WTC11 (cell line): ENCODE data around the gene CTCF. TPM values are rescaled to one million over a fixed set of nuclear protein-coding genes. Genes with fewer than 3 reads are reported as not detected.

ENCODE experiments used
- ATAC-seq: fragments of 200-7000 bp; cut with Tn5 transposase; 2 replicates; pipeline ENCODE4 v1.10.0; 2021; ENCODE audit warnings: mild to moderate bottlenecking, moderate library complexity
- CTCF ChIA-PET: fragments of 300-600 bp; sonication (Branson Sonifier 250); formaldehyde crosslinking; loops from one replicate; lab custom pipeline; 2021; ENCODE audit warnings: antibody characterized with exemption; lab: Charles Lee
- POLR2A ChIA-PET: fragments of 350-600 bp; sonication (Branson Sonifier 250); formaldehyde crosslinking; loops from one replicate; lab custom pipeline; 2021; ENCODE audit warnings: antibody characterized with exemption; lab: Charles Lee
- DNase-seq: peaks from one replicate; pipeline ENCODE4 v3.0.0; 2021; ENCODE audit warnings: low spot score
- H3K27ac Mint-ChIP-seq: 2 replicates; pipeline ENCODE4 v1.8.0; 2021; ENCODE audit warnings: mixed read lengths
- H3K27me3 Mint-ChIP-seq: 2 replicates; pipeline ENCODE4 v1.8.0; 2021; ENCODE audit warnings: low read depth, mild to moderate bottlenecking, moderate library complexity, mixed read lengths
- H3K36me3 Mint-ChIP-seq: 2 replicates; pipeline ENCODE4 v1.8.0; 2021; ENCODE audit warnings: mixed read lengths
- H3K4me1 Mint-ChIP-seq: 2 replicates; pipeline ENCODE4 v1.8.0; 2022; ENCODE audit warnings: mixed read lengths
- H3K4me3 Mint-ChIP-seq: 2 replicates; pipeline ENCODE4 v1.8.0; 2021; ENCODE audit warnings: mild to moderate bottlenecking, moderate library complexity, mixed read lengths
- H3K9me3 Mint-ChIP-seq: 2 replicates; pipeline ENCODE4 v1.8.0; 2021; ENCODE audit warnings: mixed read lengths
- AR ChIP-seq: fragments of 250-450 bp; sonication (Bioruptor Pico); IDR thresholded peaks from 2 replicates; pipeline ENCODE4 v1.9.0; 2021; ENCODE audit warnings: mild to moderate bottlenecking
- CBFB ChIP-seq: sonication (generic); formaldehyde crosslinking; IDR thresholded peaks from 2 replicates; pipeline ENCODE4 v1.8.1; 2022; ENCODE audit warnings: mild to moderate bottlenecking, low read depth, missing genetic modification reagents
- IRF2 ChIP-seq: sonication (generic); formaldehyde crosslinking; IDR thresholded peaks from 2 replicates; pipeline ENCODE4 v1.8.0; 2022; ENCODE audit warnings: low read depth, missing genetic modification reagents, borderline replicate concordance
- OVOL2 ChIP-seq: fragments of 250-450 bp; sonication (Bioruptor Pico); IDR thresholded peaks from 2 replicates; pipeline ENCODE4 v1.9.0; 2021; ENCODE audit warnings: mild to moderate bottlenecking, borderline replicate concordance
- PRRX2 ChIP-seq: fragments of 250-450 bp; sonication (Bioruptor Pico); IDR thresholded peaks from 2 replicates; pipeline ENCODE4 v1.8.0; 2021; ENCODE audit warnings: mild to moderate bottlenecking
- SMAD3 ChIP-seq: sonication (generic); formaldehyde crosslinking; IDR thresholded peaks from 2 replicates; pipeline ENCODE4 v1.8.0; 2022; ENCODE audit warnings: missing genetic modification reagents, mild to moderate bottlenecking, borderline replicate concordance
- ZNF121 ChIP-seq: sonication (generic); formaldehyde crosslinking; IDR thresholded peaks from 2 replicates; pipeline ENCODE4 v1.8.0; 2023; ENCODE audit warnings: missing genetic modification reagents
- ZNF263 ChIP-seq: sonication (generic); formaldehyde crosslinking; IDR thresholded peaks from 2 replicates; pipeline ENCODE4 v1.8.1; 2022; ENCODE audit warnings: low read depth, mild to moderate bottlenecking, moderate library complexity, missing genetic modification reagents
- ZNF281 ChIP-seq: sonication (generic); formaldehyde crosslinking; IDR thresholded peaks from 2 replicates; pipeline ENCODE4 v1.8.0; 2023; ENCODE audit warnings: mild to moderate bottlenecking, missing genetic modification reagents
- ZNF396 ChIP-seq: fragments of 250-450 bp; sonication (Bioruptor Pico); IDR thresholded peaks from 2 replicates; pipeline ENCODE4 v1.8.0; 2021; ENCODE audit warnings: mild to moderate bottlenecking, moderate library complexity, borderline replicate concordance
- total RNA-seq: library from RNA; stranded (reverse); gene quantifications from 3 replicates; pipeline ENCODE4 v1.2.3, GENCODE V29; 2021
- TF ChIP-seq, protein P1 (sequence below): sonication (generic); formaldehyde crosslinking; IDR thresholded peaks from 2 replicates; pipeline ENCODE4 v1.8.0; 2022; ENCODE audit warnings: mild to moderate bottlenecking, missing genetic modification reagents

Gene CTCF
- total RNA-seq, 1 experiment from 2014 or later, result 55.4 TPM

DNA sequence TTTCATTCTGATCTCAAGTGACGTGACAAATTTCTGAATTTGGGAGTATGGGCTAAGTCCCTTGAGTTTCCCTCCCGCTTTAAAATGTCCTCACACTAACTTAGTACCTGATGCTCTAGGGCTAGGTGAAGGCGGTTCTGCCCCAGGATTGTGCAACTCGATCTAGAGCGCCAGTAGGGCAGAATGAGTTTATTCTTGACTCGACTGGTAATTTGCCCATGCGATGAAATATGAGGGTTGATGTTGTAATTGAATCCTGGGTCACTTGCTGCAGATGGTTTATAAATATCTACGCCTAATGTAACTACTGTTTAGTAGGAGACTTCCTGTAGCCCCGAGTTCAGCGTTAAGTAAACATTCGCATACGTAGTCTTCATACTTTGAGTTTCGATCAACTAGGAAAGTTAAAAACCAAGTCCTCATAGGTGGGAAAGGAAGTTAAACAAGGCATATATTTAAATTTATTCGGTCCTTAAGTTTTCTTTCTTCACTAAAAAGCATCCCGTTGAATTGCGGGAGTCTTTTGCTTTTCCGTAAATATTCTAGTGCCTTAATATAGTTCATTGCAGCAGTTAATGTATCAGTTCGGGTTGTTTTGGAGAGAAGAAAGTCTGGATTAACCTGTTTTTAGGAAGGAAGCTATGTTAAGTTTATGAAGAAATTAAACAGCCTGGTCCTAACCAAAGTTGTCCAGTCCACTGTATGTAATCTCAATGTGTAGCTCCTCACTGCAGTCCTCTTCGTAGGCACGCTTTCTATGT lies 1.6 kb downstream of the CTCF start:
- ChIA-PET CTCF (interaction anchor here (0.5 to 5.3 kb wide), 17 partner anchors 16 to 257 kb away, joined by 3 to 72 read pairs (median 6); partner anchors contain the start of genes ACD, C16orf86, CARMIL2 and ENKD1), POLR2A (interaction anchor here (1.4 to 1.8 kb wide), 3 partner anchors 17 to 99 kb away, joined by 3 to 9 read pairs (median 6); no protein-coding TSS in a partner anchor)
- peak overlapping the region; percentile 99 for H3K27ac Mint-ChIP-seq
- no peak for ATAC-seq
- no peaks in the 10 kb centered on the region for H3K9me3 Mint-ChIP-seq
- no peaks in the 10 kb centered on the region for H3K27me3 Mint-ChIP-seq
- no peak for DNase-seq
- no peak for TF ChIP-seq AR (CRISPR knock-in tag)
- peaks cover 18% of the 10 kb centered on the region for H3K4me1 Mint-ChIP-seq
- H3K36me3 Mint-ChIP-seq, result no peaks in the 10 kb centered on the region
- H3K4me3 Mint-ChIP-seq, result peak overlapping the region; percentile 93

DNA sequence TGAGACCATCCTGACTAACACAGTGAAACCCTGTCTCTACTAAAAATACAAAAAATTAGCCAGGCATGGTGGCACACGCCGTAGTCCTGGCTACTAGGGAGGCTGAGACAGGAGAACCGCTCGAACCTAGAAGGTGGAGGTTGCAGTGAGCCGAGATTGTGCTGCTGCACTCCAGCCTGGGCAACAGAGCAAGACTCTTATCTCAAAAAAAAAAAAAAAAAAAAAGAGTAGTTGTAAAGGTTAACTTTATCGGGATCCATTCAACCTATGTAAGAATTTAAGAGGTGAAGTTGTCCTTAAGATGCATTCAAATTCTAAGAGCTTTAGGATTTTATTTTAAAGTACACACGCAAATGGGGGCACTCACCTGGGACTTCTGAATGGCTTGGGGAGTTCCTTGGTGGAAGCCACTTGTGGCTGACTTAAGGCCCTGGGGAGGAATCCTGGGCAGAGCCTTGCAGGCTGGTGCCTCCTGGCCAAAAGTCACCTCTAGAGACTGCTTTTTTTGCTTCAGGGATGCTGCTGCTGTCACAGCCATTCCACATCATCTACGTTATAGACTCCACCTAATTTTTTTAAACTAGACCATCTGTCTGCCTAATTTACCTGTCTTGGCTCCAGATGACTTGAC lies 3.3 kb downstream of the CTCF start:
- ChIA-PET POLR2A (no interaction called here), CTCF (interaction anchor here (0.7 kb wide), 1 partner anchor 318 kb away, joined by 6 read pairs; no protein-coding TSS in a partner anchor)
- Mint-ChIP-seq H3K27me3 (no peaks in the 10 kb centered on the region), H3K9me3 (no peaks in the 10 kb centered on the region), H3K4me1 (peaks cover 18% of the 10 kb centered on the region), H3K27ac (no peak overlapping the region), H3K4me3 (0 out of 2 replicates have a peak overlapping the region, but pooled peaks have one; percentile 93), H3K36me3 (no peaks in the 10 kb centered on the region)
- ATAC-seq (no peak), DNase-seq (no peak)
- TF ChIP-seq PRRX2 (no peak), ZNF121 (CRISPR knock-in tag) (0 out of 2 replicates have a peak, but pooled peaks have one; percentile 13), ZNF263 (CRISPR knock-in tag) (no peak)

GRCh38 chr16:67571464-67571863 lies 9.1 kb downstream of the CTCF start:
- TF ChIP-seq OVOL2 (CRISPR knock-in tag) (no peak), CBFB (CRISPR knock-in tag) (no peak), AR (CRISPR knock-in tag) (no peak), SMAD3 (CRISPR knock-in tag) (no peak), IRF2 (CRISPR knock-in tag) (no peak), ZNF281 (no peak), ZNF396 (no peak)
- TF ChIP-seq, protein P1, sequence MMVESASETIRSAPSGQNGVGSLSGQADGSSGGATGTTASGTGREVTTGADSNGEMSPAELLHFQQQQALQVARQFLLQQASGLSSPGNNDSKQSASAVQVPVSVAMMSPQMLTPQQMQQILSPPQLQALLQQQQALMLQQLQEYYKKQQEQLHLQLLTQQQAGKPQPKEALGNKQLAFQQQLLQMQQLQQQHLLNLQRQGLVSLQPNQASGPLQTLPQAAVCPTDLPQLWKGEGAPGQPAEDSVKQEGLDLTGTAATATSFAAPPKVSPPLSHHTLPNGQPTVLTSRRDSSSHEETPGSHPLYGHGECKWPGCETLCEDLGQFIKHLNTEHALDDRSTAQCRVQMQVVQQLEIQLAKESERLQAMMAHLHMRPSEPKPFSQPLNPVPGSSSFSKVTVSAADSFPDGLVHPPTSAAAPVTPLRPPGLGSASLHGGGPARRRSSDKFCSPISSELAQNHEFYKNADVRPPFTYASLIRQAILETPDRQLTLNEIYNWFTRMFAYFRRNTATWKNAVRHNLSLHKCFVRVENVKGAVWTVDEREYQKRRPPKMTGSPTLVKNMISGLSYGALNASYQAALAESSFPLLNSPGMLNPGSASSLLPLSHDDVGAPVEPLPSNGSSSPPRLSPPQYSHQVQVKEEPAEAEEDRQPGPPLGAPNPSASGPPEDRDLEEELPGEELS, result no peak
- Mint-ChIP-seq H3K27me3 (no peaks in the 10 kb centered on the region), H3K36me3 (peaks cover 40% of the 10 kb centered on the region), H3K4me3 (no peak overlapping the region), H3K4me1 (peaks cover 3% of the 10 kb centered on the region; the same call in 1 of the 2 replicates), H3K27ac (no peak overlapping the region), H3K9me3 (peaks cover 3% of the 10 kb centered on the region; the same call in 1 of the 2 replicates)
- ATAC-seq (no peak), DNase-seq (no peak)
- CTCF ChIA-PET, result interaction anchor here (1.6 kb wide), 1 partner anchor 24 kb away, joined by 4 read pairs; no protein-coding TSS in a partner anchor
- POLR2A ChIA-PET, result no interaction called here
